NT2/D1 (cell line): ENCODE results near the gene SUMO1.
"Not testable (repeated sequence)": the region's sequence is repeated elsewhere in the genome, so short reads cannot be mapped to it uniquely, and the experiment has no call there.

ENCODE experiments used
- DNase-seq: peaks from one replicate; pipeline ENCODE4 v3.0.0-alpha.2; 2011; ENCODE audit warnings: low read depth, low spot score
- H3K27me3 ChIP-seq: 2 replicates; pipeline ENCODE4 v1.6.0; 2011; ENCODE audit warnings: mild to moderate bottlenecking; ENCODE audit not compliant: insufficient read length, insufficient read depth
- H3K36me3 ChIP-seq: 2 replicates; pipeline ENCODE4 v1.6.1; 2011; ENCODE audit warnings: mild to moderate bottlenecking, low read length, mixed read lengths; ENCODE audit not compliant: insufficient read depth, insufficient read length
- H3K4me1 ChIP-seq: 2 replicates; pipeline ENCODE4 v1.5.1; 2011; ENCODE audit not compliant: insufficient read depth, insufficient read length
- H3K4me3 ChIP-seq: 2 replicates; pipeline ENCODE4 v1.5.1; 2011; ENCODE audit warnings: low read depth; ENCODE audit not compliant: insufficient read length
- H3K9ac ChIP-seq: 2 replicates; pipeline ENCODE4 v1.6.0; 2011; ENCODE audit warnings: low read depth; ENCODE audit not compliant: insufficient read length
- H3K9me3 ChIP-seq: 2 replicates; pipeline ENCODE4 v1.5.1; 2011; ENCODE audit warnings: mild to moderate bottlenecking, low read length; ENCODE audit not compliant: insufficient read depth
- SUZ12 ChIP-seq: IDR thresholded peaks from 2 replicates; pipeline ENCODE4 v1.6.1; 2011; ENCODE audit not compliant: insufficient read length, insufficient read depth; ENCODE audit errors: extremely low read depth
- YY1 ChIP-seq: IDR thresholded peaks from 2 replicates; pipeline ENCODE4 v1.6.1; 2011; ENCODE audit not compliant: insufficient read length, insufficient read depth
- ZNF274 ChIP-seq: IDR thresholded peaks from 2 replicates; pipeline ENCODE4 v1.6.1; 2011; ENCODE audit warnings: mild to moderate bottlenecking, low read depth, low read length

The SUMO1 gene

DNA sequence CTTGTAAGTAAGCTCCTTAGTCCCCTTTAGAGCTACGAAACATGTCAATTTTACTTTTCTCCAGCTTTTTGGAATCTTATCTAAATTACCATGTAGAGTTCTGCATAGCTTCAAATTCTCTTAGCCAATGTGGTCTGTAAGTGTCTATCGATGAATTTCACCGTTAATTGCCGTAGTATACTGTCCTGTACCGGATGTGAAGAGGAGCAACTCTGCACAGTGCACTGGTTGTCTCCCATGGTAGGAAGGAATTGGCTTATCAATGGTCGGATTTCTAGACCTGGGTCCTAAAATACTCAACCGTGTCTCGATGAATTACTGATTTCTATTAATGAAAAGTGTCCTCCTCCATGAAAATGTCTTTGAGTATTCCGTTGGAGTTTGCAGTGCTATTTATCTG, 29.1 kb upstream of the SUMO1 start:
- H3K27me3 ChIP-seq: no peaks in the 10 kb centered on the region
- peak overlapping the region; percentile 100 for H3K9ac ChIP-seq
- DNase-seq: no peak
- H3K4me1 ChIP-seq: peaks cover 6% of the 10 kb centered on the region
- peak overlapping the region; percentile 100 for H3K4me3 ChIP-seq
- TF ChIP-seq SUZ12 (no peak), YY1 (no peak), ZNF274 (no peak)
- no peaks in the 10 kb centered on the region for H3K9me3 ChIP-seq
- H3K36me3 ChIP-seq: peaks cover 23% of the 10 kb centered on the region

DNA sequence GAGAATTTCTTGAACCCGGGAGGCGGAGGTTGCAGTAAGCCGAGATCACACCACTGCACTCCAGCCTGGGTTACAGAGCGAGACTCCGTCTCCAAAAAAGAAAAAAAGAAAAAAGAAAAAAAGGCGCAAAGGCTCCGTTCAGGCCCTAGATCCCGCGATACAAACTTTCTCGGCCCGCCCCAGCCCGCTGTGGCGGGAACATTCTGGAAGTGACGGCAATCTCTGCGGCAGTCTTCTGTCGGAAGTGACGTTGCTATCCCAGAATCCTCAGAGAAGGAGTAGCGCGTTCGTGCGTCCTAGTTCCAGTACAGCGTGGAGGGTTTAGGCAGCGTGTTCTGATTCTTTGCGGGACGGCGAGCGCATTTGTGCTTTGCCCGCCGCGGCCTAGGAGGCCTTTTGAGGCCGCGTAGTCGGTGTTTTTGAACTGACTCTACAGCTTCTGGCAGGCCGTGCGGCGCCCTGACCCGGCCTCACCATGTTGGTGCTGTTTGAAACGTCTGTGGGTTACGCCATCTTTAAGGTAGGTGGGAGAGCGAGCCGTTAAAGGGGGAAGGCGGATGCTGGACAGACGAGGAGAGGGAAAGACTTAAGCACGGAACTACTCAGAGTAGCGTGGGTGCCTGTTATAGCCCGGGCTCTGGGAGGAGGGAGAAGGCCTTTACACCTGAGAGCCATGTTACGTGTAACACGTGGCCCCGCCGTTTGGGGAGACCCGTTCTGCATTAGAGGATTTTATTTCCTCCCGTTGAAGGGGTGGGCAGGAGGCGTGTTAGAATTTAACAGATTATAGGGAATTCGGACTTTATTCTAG, 27.3 kb upstream of the SUMO1 start, which contains the start of gene NOP58:
NOP58 (plus strand) TSS at position 297 of the 811 bp plus-strand sequence; CDS start at position 476, 179 bp downstream.
- Histone ChIP-seq H3K4me3 (peak within 1 kb of the TSS; percentile 100), H3K9ac (peak within 1 kb of the TSS; percentile 100), H3K36me3 (peaks cover 20% of the 10 kb centered on the region), H3K27me3 (no peaks in the 10 kb centered on the region), H3K9me3 (no peaks in the 10 kb centered on the region), H3K4me1 (peaks cover 6% of the 10 kb centered on the region)
- peak; percentile 92 for DNase-seq
- TF ChIP-seq YY1 (peak; percentile 45), ZNF274 (no peak)

DNA sequence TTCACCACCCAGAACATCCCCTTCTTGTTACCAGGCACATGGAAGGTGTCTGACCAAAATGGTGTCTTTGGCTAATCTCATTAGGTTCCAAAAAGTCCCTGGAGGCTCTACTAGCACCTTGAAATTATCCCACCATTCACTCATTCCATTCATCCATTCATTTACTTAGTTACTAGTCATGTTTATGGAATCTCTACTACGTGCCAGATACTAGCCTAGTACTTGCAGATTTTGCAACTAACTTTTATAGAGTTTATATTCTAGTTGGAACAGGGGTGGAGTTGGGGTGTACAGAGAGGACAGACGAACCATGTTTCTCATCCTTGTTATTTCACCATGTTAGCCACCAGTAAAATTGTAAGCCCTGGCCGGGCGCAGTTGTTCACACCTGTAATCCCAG, 23.1 kb upstream of the SUMO1 start:
- Histone ChIP-seq H3K9me3 (no peaks in the 10 kb centered on the region), H3K9ac (no peak overlapping the region), H3K4me1 (peaks cover 6% of the 10 kb centered on the region), H3K4me3 (no peak overlapping the region), H3K27me3 (no peaks in the 10 kb centered on the region), H3K36me3 (peaks cover 3% of the 10 kb centered on the region)
- no peak for DNase-seq
- TF ChIP-seq SUZ12: no peak
- no peak for TF ChIP-seq ZNF274
- no peak for TF ChIP-seq YY1

DNA sequence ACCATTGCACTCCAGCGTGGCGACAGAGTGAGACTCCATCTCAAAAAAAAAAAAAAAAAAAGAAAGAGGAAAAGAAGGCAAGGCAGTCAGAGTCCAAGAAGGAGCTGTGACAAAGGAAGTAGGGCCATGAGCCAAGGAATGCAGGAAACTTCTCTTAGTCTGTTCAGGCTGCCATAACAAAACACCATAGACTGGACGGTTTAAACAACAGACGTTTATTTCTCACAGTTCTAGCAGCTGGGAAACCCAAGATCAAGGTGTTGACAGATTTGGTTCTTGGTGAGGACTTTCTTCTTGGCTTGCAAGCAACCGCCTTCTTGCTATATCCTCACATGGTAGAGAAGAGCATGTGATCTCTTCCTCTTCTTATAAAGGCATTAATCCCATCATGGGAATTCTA, 13.1 kb upstream of the SUMO1 start:
- H3K9me3 ChIP-seq: no peaks in the 10 kb centered on the region
- no peak overlapping the region for H3K4me3 ChIP-seq
- no peak for TF ChIP-seq YY1
- no peak for TF ChIP-seq ZNF274

DNA sequence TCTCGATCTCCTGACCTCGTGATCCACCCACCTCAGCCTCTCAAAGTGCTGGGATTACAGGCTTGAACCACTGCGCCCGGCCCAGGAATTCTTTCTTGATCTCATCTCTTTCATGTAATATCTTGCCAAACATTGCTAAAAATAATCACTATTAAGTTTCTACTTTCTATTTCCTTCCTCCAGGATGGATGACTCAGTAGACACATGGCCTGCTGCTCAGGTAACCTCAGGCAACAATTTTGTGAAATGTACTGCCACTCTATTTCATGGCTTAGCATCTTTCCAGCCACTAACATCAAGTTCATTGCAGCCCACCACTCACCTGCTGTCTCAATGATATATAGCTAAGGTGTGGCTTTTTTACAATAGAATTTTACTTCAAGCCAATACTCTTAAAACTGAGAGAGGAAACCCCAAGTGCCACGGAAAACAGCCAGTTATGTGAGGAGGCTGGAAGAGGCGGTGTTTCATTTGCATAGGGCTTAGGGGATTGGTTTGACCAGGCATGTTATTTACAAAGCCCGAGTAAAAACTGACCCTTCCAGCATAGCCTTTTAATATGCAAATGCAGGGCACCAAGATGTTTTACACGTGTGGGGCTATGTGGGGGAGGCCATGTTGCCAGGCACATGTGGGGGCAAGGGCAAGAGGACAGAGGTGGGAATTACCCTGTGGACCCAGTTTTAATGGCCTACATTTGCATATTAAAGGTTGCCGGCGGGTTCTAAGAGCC, 11.3 kb upstream of the SUMO1 start:
- peak overlapping the region; percentile 0 for H3K4me3 ChIP-seq
- H3K9ac ChIP-seq: peak overlapping the region; percentile 14
- no peaks in the 10 kb centered on the region for H3K27me3 ChIP-seq
- no peaks in the 10 kb centered on the region for H3K9me3 ChIP-seq
- no peaks in the 10 kb centered on the region for H3K36me3 ChIP-seq
- peaks cover 3% of the 10 kb centered on the region for H3K4me1 ChIP-seq
- peak; percentile 84 for DNase-seq
- TF ChIP-seq ZNF274 (no peak), YY1 (peak; percentile 43)

More for the DNA sequence above, 13.1 kb upstream of the SUMO1 start:
- H3K9ac ChIP-seq: no peak overlapping the region
- H3K36me3 ChIP-seq: no peaks in the 10 kb centered on the region
- no peak for DNase-seq
- no peaks in the 10 kb centered on the region for H3K27me3 ChIP-seq
- H3K4me1 ChIP-seq: peaks cover 3% of the 10 kb centered on the region

DNA sequence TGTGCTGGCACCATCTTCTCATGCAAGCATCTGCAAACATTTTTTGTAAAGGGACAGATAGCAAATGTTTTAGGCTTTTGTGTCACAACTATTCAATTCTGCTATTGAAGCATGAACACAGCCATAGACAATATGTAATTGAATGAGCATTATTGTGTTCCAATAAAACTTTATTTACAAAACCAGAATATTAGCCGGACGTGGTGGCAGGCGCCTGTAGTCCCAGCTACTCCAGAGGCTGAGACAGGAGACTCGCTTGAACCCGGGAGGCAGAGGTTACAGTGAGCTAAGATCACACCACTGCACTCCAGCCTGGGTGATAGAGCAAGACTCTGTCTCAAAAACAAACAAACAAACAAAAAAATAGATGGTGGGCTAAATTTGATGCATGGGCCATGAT, 9.3 kb upstream of the SUMO1 start:
- H3K27me3 ChIP-seq, H3K9ac ChIP-seq, H3K4me1 ChIP-seq, H3K4me3 ChIP-seq, H3K36me3 ChIP-seq, DNase-seq, H3K9me3 ChIP-seq: not testable (repeated sequence)

DNA sequence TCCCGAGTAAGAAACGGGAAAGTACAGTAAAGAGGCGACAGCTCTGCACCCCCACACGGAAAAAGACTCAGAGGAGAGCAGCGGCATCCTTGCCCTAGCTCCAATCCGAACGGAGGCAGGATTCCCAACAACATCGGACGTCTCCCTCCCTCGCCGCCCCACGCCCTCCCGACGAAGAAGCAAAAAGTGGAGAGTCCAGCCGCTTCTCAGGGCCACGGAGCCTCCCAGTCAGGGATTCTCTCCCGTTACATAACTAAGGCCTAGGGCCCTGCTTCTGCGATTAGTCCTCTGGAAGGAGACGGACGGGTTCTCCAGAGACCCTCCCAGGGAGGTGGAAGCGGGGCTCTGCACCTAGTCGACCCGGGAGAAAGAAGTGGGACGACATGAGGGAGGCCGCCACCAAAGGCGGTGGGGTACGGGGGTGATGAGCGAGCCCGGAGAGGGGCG, 587 bp downstream of the SUMO1 start:
- H3K4me1 ChIP-seq: no peaks in the 10 kb centered on the region
- peaks cover 14% of the 10 kb centered on the region for H3K36me3 ChIP-seq
- H3K27me3 ChIP-seq: no peaks in the 10 kb centered on the region
- H3K9me3 ChIP-seq: no peaks in the 10 kb centered on the region
- DNase-seq: no peak
- TF ChIP-seq YY1: no peak
- no peak for TF ChIP-seq SUZ12
- TF ChIP-seq ZNF274: no peak
- H3K9ac ChIP-seq: peak overlapping the region; percentile 97
- peak overlapping the region; percentile 94 for H3K4me3 ChIP-seq
